MCF 10A (cell line): ENCODE measurements around the gene PIGU. TPM values are rescaled to one million over a fixed set of nuclear protein-coding genes. Genes with fewer than 3 reads are reported as not detected.

ENCODE experiments used
- BruUV-seq: library from RNA; stranded (reverse); fragments of 400-500 nt; replicated peaks from 2 replicates; lab custom pipeline; 2021; lab: Mats Ljungman, UMichigan
- CTCF ChIA-PET: fragments of 300-600 bp; sonication (Branson Sonifier 250); formaldehyde crosslinking; extraction: SDS; loops from one replicate; lab custom pipeline; 2021; ENCODE audit warnings: antibody characterized with exemption, inconsistent platforms; lab: Yijun Ruan, JAX
- POLR2A ChIA-PET: fragments of 300-600, 350-650 bp; sonication (Branson Sonifier 250); formaldehyde crosslinking; extraction: SDS; loops from one replicate; lab custom pipeline; 2020; ENCODE audit warnings: antibody characterized with exemption, inconsistent platforms; lab: Yijun Ruan, JAX
- DNase-seq: peaks from one replicate; pipeline ENCODE4 v3.0.0-alpha.2; 2018; ENCODE audit not compliant: unreplicated experiment
- H3K27ac Mint-ChIP-seq: one replicate; pipeline ENCODE4 v1.8.0; 2022; ENCODE audit warnings: mild to moderate bottlenecking, low read depth, mixed read lengths; ENCODE audit not compliant: unreplicated experiment
- H3K27me3 Mint-ChIP-seq: one replicate; pipeline ENCODE4 v1.8.0; 2022; ENCODE audit warnings: mixed read lengths; ENCODE audit not compliant: insufficient read depth, unreplicated experiment
- H3K36me3 Mint-ChIP-seq: one replicate; pipeline ENCODE4 v1.8.0; 2022; ENCODE audit warnings: mild to moderate bottlenecking, moderate library complexity, mixed read lengths; ENCODE audit not compliant: insufficient read depth, unreplicated experiment
- H3K4me1 Mint-ChIP-seq: one replicate; pipeline ENCODE4 v1.8.0; 2022; ENCODE audit warnings: mixed read lengths; ENCODE audit not compliant: insufficient read depth, unreplicated experiment
- H3K4me3 Mint-ChIP-seq: one replicate; pipeline ENCODE4 v1.8.0; 2022; ENCODE audit warnings: mild to moderate bottlenecking, moderate library complexity, mixed read lengths; ENCODE audit not compliant: unreplicated experiment
- H3K9me3 Mint-ChIP-seq: one replicate; pipeline ENCODE4 v1.8.0; 2022; ENCODE audit warnings: mixed read lengths; ENCODE audit not compliant: unreplicated experiment
- CTCF ChIP-seq: fragments of 200-600 bp; IDR thresholded peaks from one replicate; pipeline ENCODE4 v1.8.0; 2022; ENCODE audit warnings: antibody characterized with exemption, mild to moderate bottlenecking; ENCODE audit not compliant: unreplicated experiment
- intact Hi-C: fragments of 100-400 bp; cut with micrococcal nuclease; formaldehyde crosslinking; loops from 2 replicates; pipeline ENCODE4 v1.14.1; 2022
- total RNA-seq: library from RNA; stranded (reverse); gene quantifications from 2 replicates; pipeline ENCODE4 v1.2.3, GENCODE V29; 2022

PIGU gene
- total RNA-seq, 1 experiment from 2014 or later, result 14.5 TPM

DNA sequence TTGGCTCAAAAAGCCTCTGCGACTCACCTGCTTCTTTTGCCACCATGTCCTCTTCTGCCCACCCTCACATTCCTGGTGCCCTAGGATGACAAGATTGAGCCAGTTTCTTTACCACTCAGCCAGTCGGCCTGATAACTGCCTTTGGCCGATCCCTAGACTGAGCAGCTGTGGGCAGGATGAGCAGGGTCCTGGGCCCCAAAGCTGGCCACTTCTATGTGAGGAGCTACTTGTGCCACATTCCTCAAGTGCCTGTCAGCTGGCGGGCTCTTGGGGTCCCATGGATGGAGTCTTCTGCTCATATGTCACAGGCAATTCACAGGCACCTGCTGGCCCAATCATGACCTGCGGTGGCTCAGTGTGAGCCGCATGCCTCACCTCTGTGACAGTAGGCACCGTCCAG lies 144.1 kb downstream of the PIGU start:
- CTCF ChIA-PET, result interaction anchor here (0.6 to 3.1 kb wide), 3 partner anchors 10 to 220 kb away, joined by 3 to 10 read pairs (median 3); no protein-coding TSS in a partner anchor
- H3K27ac Mint-ChIP-seq, result no peak overlapping the region
- H3K27me3 Mint-ChIP-seq, result no peaks in the 10 kb centered on the region
- POLR2A ChIA-PET, result interaction anchor here (0.7 to 5.7 kb wide), 3 partner anchors 16 to 182 kb away, joined by 3 to 34 read pairs (median 3); partner anchors contain the start of gene DYNLRB1
- H3K4me3 Mint-ChIP-seq, result no peak overlapping the region
- H3K36me3 Mint-ChIP-seq, result peaks cover 73% of the 10 kb centered on the region
- intact Hi-C loops, result no loop called here
- no peaks in the 10 kb centered on the region for H3K9me3 Mint-ChIP-seq
- BruUV-seq, result no TSS peak
- DNase-seq, result no peak
- peaks cover 7% of the 10 kb centered on the region for H3K4me1 Mint-ChIP-seq
- no peak for TF ChIP-seq CTCF

DNA sequence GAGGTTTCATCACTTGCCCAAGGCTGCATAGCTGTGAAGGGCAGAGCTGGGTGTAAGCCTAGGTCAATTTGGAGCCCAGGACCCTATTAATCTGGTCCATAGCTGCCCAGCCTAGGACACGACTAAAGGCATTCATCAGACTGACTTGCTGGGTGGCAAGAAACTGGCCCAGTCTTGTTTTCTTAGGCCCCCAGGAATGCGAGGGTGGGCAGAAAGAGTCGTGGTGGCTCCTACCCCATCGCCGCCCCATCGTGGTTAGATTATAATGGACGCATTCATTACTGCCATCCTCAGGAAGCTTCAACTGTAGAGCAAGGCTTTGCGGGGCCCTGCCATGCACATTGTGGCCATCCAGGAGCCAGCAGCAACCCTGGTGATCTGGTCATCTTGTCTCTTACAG lies 144.6 kb downstream of the PIGU start:
- DNase-seq, result no peak
- Mint-ChIP-seq H3K4me1 (peaks cover 7% of the 10 kb centered on the region), H3K27me3 (no peaks in the 10 kb centered on the region), H3K27ac (no peak overlapping the region), H3K36me3 (peaks cover 73% of the 10 kb centered on the region), H3K4me3 (no peak overlapping the region), H3K9me3 (no peaks in the 10 kb centered on the region)
- no TSS peak for BruUV-seq
- ChIA-PET POLR2A (interaction anchor here (0.7 to 5.7 kb wide), 3 partner anchors 16 to 182 kb away, joined by 3 to 34 read pairs (median 3); partner anchors contain the start of gene DYNLRB1), CTCF (interaction anchor here (0.6 to 3.1 kb wide), 3 partner anchors 10 to 220 kb away, joined by 3 to 10 read pairs (median 3); no protein-coding TSS in a partner anchor)
- intact Hi-C loops, result no loop called here
- no peak for TF ChIP-seq CTCF

DNA sequence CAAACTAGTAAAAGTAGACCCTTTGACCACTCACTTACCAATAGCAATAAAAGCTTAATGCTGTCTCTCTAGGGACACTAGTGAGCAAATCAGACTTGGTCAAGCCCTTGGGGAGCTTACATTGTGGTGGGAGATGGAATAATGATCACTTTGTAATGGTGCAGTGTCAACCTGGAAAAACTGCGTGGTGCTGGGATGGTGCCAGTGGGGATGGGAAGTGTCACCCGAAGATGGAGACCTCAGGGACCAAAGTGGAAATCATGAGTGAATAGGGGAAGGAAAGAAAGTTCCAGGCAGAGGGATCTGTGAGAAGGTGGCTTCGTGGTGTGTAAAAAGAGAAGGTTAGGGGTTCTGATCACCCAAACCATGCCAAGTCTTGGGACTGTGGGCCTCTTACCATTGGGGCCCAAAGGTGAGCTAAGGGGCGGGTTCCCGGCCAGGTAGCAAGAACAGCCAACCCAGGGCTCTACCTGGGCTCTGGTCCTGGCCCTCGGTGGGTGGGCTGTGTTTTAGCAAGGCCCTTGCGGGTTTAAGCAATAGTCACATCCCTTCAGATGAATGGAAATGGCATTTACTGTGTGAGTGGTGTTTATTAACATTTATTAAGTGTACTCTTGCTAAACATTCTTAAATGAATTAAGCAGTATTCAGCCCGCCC lies 145.2 kb downstream of the PIGU start:
- POLR2A ChIA-PET, result interaction anchor here (0.7 to 5.7 kb wide), 4 partner anchors 12 to 183 kb away, joined by 3 to 34 read pairs (median 3); partner anchors contain the start of gene DYNLRB1
- H3K9me3 Mint-ChIP-seq, result no peaks in the 10 kb centered on the region
- DNase-seq, result no peak
- CTCF ChIA-PET, result interaction anchor here (0.6 to 3.1 kb wide), 4 partner anchors 9 to 219 kb away, joined by 3 to 10 read pairs (median 4); no protein-coding TSS in a partner anchor
- H3K4me1 Mint-ChIP-seq, result peaks cover 10% of the 10 kb centered on the region
- BruUV-seq, result no TSS peak
- TF ChIP-seq CTCF, result no peak
- peaks cover 70% of the 10 kb centered on the region for H3K36me3 Mint-ChIP-seq
- intact Hi-C loops, result no loop called here
- no peak overlapping the region for H3K4me3 Mint-ChIP-seq
- peak overlapping the region; percentile 77 for H3K27ac Mint-ChIP-seq
- no peaks in the 10 kb centered on the region for H3K27me3 Mint-ChIP-seq

DNA sequence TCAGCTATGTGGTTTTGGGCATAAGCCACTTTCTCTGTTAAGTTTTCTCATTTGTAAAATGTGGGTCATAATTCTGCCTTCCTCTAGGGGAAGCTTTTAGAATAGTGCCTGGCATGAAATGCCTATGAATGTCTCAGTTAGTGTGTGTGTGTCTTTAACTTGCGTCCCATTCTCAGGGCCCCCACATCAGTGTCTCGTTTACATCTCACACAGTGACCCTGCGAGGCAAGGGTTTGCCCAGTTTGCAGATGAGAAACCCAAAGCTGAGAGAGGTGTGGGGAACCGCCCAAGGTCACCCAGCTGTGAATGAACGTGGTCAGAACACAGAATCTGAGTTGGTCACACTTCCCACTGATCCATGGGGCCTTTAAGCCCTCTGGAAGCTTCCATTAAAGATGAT lies 146.6 kb downstream of the PIGU start:
- DNase-seq, result no peak
- no peak for TF ChIP-seq CTCF
- Mint-ChIP-seq H3K9me3 (no peaks in the 10 kb centered on the region), H3K4me3 (no peak overlapping the region), H3K4me1 (peaks cover 24% of the 10 kb centered on the region), H3K27ac (peak overlapping the region; percentile 77), H3K36me3 (peaks cover 73% of the 10 kb centered on the region), H3K27me3 (no peaks in the 10 kb centered on the region)
- no TSS peak for BruUV-seq
- CTCF ChIA-PET, result interaction anchor here (0.5 to 2.1 kb wide), 5 partner anchors 9 to 90 kb away, joined by 3 to 19 read pairs (median 3); partner anchors contain the start of gene DYNLRB1
- POLR2A ChIA-PET, result interaction anchor here (0.6 to 5.7 kb wide), 3 partner anchors 13 to 23 kb away, joined by 3 to 34 read pairs (median 3); partner anchors contain the start of gene DYNLRB1
- intact Hi-C loops, result no loop called here
